Mesendoderm (in vitro differentiated cells): ENCODE results near the gene FBXW11.

Experiments used
- DNase-seq: peaks from one replicate; pipeline ENCODE4 v3.0.0; 2013
- H2AK5ac ChIP-seq: 2 replicates; pipeline ENCODE4 v1.6.1; 2013; ENCODE audit warnings: low read length, inconsistent platforms
- H2BK120ac ChIP-seq: 2 replicates; pipeline ENCODE4 v1.6.1; 2013; ENCODE audit warnings: low read depth, mild to moderate bottlenecking, low read length, moderate library complexity, mixed read lengths
- H2BK15ac ChIP-seq: replicated peaks from 2 replicates; pipeline ENCODE4 v1.6.1; 2013; ENCODE audit warnings: low read depth, mild to moderate bottlenecking, moderate library complexity
- H2BK5ac ChIP-seq: 2 replicates; pipeline ENCODE4 v1.6.1; 2013; ENCODE audit warnings: low read length, inconsistent platforms
- H3K18ac ChIP-seq: 2 replicates; pipeline ENCODE4 v1.6.1; 2013; ENCODE audit warnings: mild to moderate bottlenecking, low read length, mixed read lengths
- H3K23ac ChIP-seq: one replicate; pipeline ENCODE4 v1.6.1; 2013; ENCODE audit warnings: low read length
- H3K27ac ChIP-seq: 2 replicates; pipeline ENCODE4 v1.5.1; 2013; ENCODE audit warnings: low read depth, mild to moderate bottlenecking, inconsistent platforms, low read length, moderate library complexity
- H3K27me3 ChIP-seq: 2 replicates; pipeline ENCODE4 v1.6.1; 2013; ENCODE audit warnings: low read length, control low read depth, mild to moderate bottlenecking, inconsistent platforms; ENCODE audit not compliant: insufficient read depth, poor library complexity
- H3K36me3 ChIP-seq: 2 replicates; pipeline ENCODE4 v1.6.1; 2013; ENCODE audit warnings: low read length, inconsistent platforms; ENCODE audit not compliant: control insufficient read depth, insufficient read depth
- H3K4ac ChIP-seq: one replicate; pipeline ENCODE4 v1.6.1; 2013; ENCODE audit warnings: low read depth, mild to moderate bottlenecking, low read length, moderate library complexity
- H3K4me1 ChIP-seq: 2 replicates; pipeline ENCODE4 v1.6.1; 2013; ENCODE audit warnings: low read depth, low read length, inconsistent platforms; ENCODE audit not compliant: control insufficient read depth
- H3K4me2 ChIP-seq: 2 replicates; pipeline ENCODE4 v1.6.1; 2013; ENCODE audit warnings: low read length
- H3K4me3 ChIP-seq: 2 replicates; pipeline ENCODE4 v1.5.1; 2013; ENCODE audit warnings: mild to moderate bottlenecking, low read length
- H3K56ac ChIP-seq: one replicate; pipeline ENCODE4 v1.6.1; 2013; ENCODE audit warnings: low read length
- H3K79me1 ChIP-seq: 2 replicates; pipeline ENCODE4 v1.6.1; 2013; ENCODE audit warnings: low read length, inconsistent platforms
- H3K79me2 ChIP-seq: 2 replicates; pipeline ENCODE4 v1.6.1; 2013; ENCODE audit warnings: mild to moderate bottlenecking, low read length; ENCODE audit not compliant: control insufficient read depth, insufficient read depth
- H3K9ac ChIP-seq: 2 replicates; pipeline ENCODE4 v1.6.1; 2013; ENCODE audit warnings: low read length, inconsistent platforms
- H4K5ac ChIP-seq: one replicate; pipeline ENCODE4 v1.6.1; 2013; ENCODE audit warnings: low read length
- H4K8ac ChIP-seq: one replicate; pipeline ENCODE4 v1.6.1; 2013; ENCODE audit warnings: low read depth, mild to moderate bottlenecking, control low read depth, low read length, moderate library complexity
- WGBS: extraction: QIAGEN DNeasy Blood & Tissue Kit; methylation state at CpG from one replicate; pipeline ENCODE4 v1.1.7; 2013; ENCODE audit warnings: low lambda C conversion rate, missing lambda C conversion rate; ENCODE audit not compliant: insufficient coverage; ENCODE audit errors: extremely low coverage; 5-methylcytosine and 5-hydroxymethylcytosine counted together

Gene FBXW11

GRCh38 chr5:171845857-171846256, 160.6 kb downstream of the FBXW11 start:
- Histone ChIP-seq H3K79me2 (no peaks in the 10 kb centered on the region), H3K9ac (no peak overlapping the region), H3K36me3 (no peaks in the 10 kb centered on the region), H2AK5ac (no peak overlapping the region), H3K4me2 (no peak overlapping the region), H3K18ac (no peak overlapping the region), H3K27ac (no peak overlapping the region), H3K4me1 (no peaks in the 10 kb centered on the region), H3K4ac (no peak overlapping the region), H2BK5ac (no peak overlapping the region), H2BK15ac (no peak overlapping the region), H3K23ac (no peak overlapping the region), H3K4me3 (no peak overlapping the region), H2BK120ac (no peak overlapping the region), H4K5ac (no peak overlapping the region), H3K79me1 (no peaks in the 10 kb centered on the region), H4K8ac (no peak overlapping the region), H3K27me3 (no peaks in the 10 kb centered on the region), H3K56ac (no peak overlapping the region)
- no CpG with 5 or more reads among the region's 3 CpGs for WGBS
- DNase-seq: no peak

DNA sequence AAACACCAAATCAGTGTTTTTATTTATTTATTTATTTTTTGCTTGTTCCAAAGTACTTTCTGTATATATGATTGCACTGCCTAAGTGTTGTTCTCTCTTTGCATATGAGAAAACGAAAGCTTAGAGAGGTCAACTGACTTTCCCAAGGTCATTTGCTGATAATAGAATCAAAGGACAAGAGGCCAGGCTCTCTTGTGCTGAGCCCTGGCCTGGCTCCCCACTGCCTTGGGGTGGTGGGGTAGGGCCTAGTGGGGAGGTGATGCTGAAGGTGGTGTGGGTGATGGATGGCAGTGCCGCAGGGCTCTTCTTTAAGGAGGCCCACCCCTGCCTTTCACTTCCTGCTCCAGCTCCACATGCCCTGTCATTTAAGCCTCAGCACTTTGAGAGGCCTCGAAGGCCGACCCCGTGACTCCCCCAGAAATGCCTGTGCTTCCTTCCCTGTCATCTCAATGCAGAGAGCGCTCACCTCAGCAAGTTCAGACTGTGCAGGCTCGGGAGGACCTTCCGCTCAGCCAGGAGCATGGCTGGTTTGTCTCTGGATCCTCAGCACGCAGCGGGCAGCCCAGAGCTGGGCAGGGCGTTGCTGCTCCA, 161.3 kb downstream of the FBXW11 start:
- no peak for DNase-seq
- Histone ChIP-seq H3K79me1 (no peaks in the 10 kb centered on the region), H3K4me3 (no peak overlapping the region), H3K36me3 (no peaks in the 10 kb centered on the region), H3K23ac (no peak overlapping the region), H2BK120ac (no peak overlapping the region), H3K79me2 (no peaks in the 10 kb centered on the region), H3K4me1 (no peaks in the 10 kb centered on the region), H4K5ac (no peak overlapping the region), H3K56ac (no peak overlapping the region), H2BK5ac (no peak overlapping the region), H3K9ac (no peak overlapping the region), H2AK5ac (no peak overlapping the region), H2BK15ac (no peak overlapping the region), H3K4me2 (no peak overlapping the region), H3K4ac (no peak overlapping the region), H3K27ac (no peak overlapping the region), H3K18ac (no peak overlapping the region), H4K8ac (no peak overlapping the region), H3K27me3 (no peaks in the 10 kb centered on the region)
- WGBS: no CpG with 5 or more reads among the region's 11 CpGs

DNA sequence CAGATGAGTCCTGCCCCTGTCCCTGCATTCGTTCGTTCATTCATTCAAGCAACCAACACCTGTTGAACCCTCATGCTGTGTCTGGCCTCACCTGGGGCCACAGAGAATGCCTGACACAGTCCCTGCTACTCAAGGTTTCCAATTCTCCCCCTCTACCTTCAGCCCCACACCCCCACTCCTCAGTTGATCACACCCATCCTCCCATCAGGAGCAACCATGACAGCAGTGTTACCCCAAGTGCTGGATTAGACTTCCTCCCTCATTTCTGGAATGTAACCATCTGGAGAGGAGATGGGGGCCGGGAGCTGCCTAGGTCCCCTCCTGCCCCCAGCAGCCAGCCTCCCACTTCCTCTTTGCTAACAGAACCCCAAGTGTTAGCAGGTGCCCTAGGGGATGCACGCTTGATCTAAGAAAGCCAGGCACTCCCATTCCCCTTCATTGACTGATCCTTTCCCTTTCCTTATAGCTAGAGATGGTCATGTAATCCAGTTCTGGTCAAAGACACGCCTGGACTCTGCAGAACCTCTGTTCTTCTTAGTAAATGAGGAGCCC, 163.6 kb downstream of the FBXW11 start:
- Histone ChIP-seq H3K79me2 (no peaks in the 10 kb centered on the region), H4K5ac (no peak overlapping the region), H3K27me3 (no peaks in the 10 kb centered on the region), H3K18ac (no peak overlapping the region), H3K79me1 (no peaks in the 10 kb centered on the region), H3K4me2 (no peak overlapping the region), H3K9ac (no peak overlapping the region), H3K36me3 (no peaks in the 10 kb centered on the region), H3K4me3 (no peak overlapping the region), H2BK15ac (no peak overlapping the region), H3K23ac (no peak overlapping the region), H3K56ac (no peak overlapping the region), H3K27ac (no peak overlapping the region), H2AK5ac (no peak overlapping the region), H4K8ac (no peak overlapping the region), H3K4ac (no peak overlapping the region), H2BK5ac (no peak overlapping the region), H2BK120ac (no peak overlapping the region), H3K4me1 (no peaks in the 10 kb centered on the region)
- WGBS: no CpG with 5 or more reads among the region's 5 CpGs
- no peak for DNase-seq

DNA sequence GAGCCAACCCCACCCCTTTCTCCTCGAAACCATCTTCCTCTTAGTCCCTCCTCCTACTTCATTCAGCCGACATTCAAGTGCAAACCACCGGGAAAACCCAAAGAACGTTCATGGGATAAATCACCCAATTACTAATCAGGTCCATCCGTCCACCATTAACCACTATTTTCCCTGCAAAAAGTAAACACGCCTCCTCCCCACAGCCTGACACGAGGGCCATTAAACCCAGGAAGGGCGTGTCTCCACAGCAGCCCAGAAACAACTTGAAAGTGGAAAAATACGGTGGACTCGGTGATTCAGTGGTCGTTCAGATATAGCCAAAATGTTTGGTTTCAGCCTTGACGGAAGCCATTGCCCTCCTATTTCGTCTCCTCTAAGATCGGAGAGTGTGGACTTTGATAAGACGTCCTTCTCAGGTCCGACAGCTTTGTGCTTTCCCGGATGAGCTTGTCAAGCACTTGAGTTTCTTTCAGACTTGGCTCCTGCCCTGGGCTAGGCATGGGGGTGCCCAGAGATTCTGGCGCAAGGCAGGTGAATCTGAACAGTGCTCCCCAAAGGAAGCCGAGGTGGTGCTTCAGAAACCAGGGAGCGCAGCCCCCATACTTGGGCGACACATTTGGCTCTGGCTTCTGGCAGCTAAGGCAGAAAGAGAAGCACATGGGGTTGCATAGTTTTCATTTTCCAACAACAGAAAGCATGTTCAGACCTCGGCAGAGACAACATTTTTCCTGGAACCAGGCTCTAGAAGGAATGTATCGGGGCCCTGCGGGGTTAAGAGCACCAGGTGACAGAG, 164.3 kb downstream of the FBXW11 start:
- H2BK5ac ChIP-seq: no peak overlapping the region
- no CpG with 5 or more reads among the region's 24 CpGs for WGBS
- no peak overlapping the region for H3K4ac ChIP-seq
- no peak for DNase-seq
- no peak overlapping the region for H4K5ac ChIP-seq
- no peak overlapping the region for H3K27ac ChIP-seq
- no peaks in the 10 kb centered on the region for H3K79me1 ChIP-seq
- no peak overlapping the region for H3K56ac ChIP-seq
- no peak overlapping the region for H3K18ac ChIP-seq
- H3K4me1 ChIP-seq: no peaks in the 10 kb centered on the region
- H3K23ac ChIP-seq: no peak overlapping the region
- no peak overlapping the region for H2BK120ac ChIP-seq
- no peak overlapping the region for H3K4me2 ChIP-seq
- no peaks in the 10 kb centered on the region for H3K27me3 ChIP-seq
- no peaks in the 10 kb centered on the region for H3K79me2 ChIP-seq
- no peaks in the 10 kb centered on the region for H3K36me3 ChIP-seq
- no peak overlapping the region for H3K4me3 ChIP-seq
- no peak overlapping the region for H4K8ac ChIP-seq
- H3K9ac ChIP-seq: no peak overlapping the region
- H2AK5ac ChIP-seq: no peak overlapping the region
- H2BK15ac ChIP-seq: no peak overlapping the region

DNA sequence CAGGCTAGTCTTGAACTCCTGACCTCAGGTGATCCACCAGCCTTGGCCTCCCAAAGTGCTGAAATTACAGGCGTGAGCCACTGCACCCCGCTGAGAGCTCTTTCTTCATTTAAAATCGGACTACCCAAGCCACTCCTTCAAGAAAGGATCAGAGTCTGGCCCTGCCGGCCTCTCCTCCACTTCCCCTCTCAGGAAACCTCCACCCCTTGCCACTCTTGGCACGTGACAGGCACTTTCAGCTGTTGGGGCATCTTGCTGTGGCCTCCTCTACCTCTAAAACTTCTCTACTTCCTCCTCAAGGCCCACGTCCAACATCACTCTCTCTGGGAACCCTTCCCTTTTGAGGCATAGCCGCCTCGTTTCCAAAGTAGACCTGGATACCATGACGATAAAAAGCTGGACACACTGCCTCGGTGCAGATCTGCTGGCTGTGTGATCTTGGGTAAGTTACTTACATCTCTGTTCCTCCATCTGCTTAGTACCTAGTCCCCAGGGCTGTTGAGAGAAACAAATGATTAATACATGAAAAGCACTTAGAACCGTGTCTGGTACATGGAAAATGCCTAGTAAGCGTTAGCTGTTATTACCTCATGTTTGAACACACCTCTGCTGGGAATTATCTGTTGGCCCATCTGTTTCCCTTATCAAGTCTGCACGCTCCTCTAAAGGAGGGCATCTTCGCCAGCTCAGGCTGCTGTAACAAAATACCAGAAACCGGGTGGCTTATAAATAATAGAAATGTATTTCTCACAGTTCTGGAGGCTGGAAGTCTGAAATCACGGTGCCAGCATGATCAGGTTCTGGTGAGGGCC, 165.5 kb downstream of the FBXW11 start:
- H3K4me2 ChIP-seq: no peak overlapping the region
- DNase-seq: no peak
- H3K9ac ChIP-seq: no peak overlapping the region
- no peak overlapping the region for H4K5ac ChIP-seq
- H2BK15ac ChIP-seq: no peak overlapping the region
- H3K23ac ChIP-seq: no peak overlapping the region
- H2AK5ac ChIP-seq: no peak overlapping the region
- H4K8ac ChIP-seq: no peak overlapping the region
- no peaks in the 10 kb centered on the region for H3K79me1 ChIP-seq
- no peaks in the 10 kb centered on the region for H3K36me3 ChIP-seq
- no peaks in the 10 kb centered on the region for H3K27me3 ChIP-seq
- no peak overlapping the region for H3K56ac ChIP-seq
- no peaks in the 10 kb centered on the region for H3K4me1 ChIP-seq
- H3K4me3 ChIP-seq: no peak overlapping the region
- no peak overlapping the region for H3K4ac ChIP-seq
- no peak overlapping the region for H3K18ac ChIP-seq
- H2BK5ac ChIP-seq: no peak overlapping the region
- H3K79me2 ChIP-seq: no peaks in the 10 kb centered on the region
- WGBS: no CpG with 5 or more reads among the region's 16 CpGs
- H3K27ac ChIP-seq: no peak overlapping the region
- no peak overlapping the region for H2BK120ac ChIP-seq
